Activated CD4-positive, alpha-beta T cell treated with anti-CD3 and anti-CD28 coated beads, Interleukin-2, Interleukin-6, amounts not matched to agents 100 ng/mL and 50 ng/mL, durations not matched to agents 16 hours and 8 hours (primary cell): ENCODE data around the gene STX5.
A peak's percentile ranks its signal among the peaks of the same experiment; 100 is the strongest.
"Not testable (repeated sequence)": the region's sequence is repeated elsewhere in the genome, so short reads cannot be mapped to it uniquely, and the experiment has no call there.

ENCODE experiments used
- DNase-seq: peaks from one replicate; pipeline ENCODE4 v3.0.0-alpha.2; 2020

STX5 gene

GRCh38 chr11:62778441-62778840 lies 53.4 kb downstream of the STX5 start:
- DNase-seq: no peak

GRCh38 chr11:62777389-62777788 lies 54.5 kb downstream of the STX5 start:
- DNase-seq: no peak

DNA sequence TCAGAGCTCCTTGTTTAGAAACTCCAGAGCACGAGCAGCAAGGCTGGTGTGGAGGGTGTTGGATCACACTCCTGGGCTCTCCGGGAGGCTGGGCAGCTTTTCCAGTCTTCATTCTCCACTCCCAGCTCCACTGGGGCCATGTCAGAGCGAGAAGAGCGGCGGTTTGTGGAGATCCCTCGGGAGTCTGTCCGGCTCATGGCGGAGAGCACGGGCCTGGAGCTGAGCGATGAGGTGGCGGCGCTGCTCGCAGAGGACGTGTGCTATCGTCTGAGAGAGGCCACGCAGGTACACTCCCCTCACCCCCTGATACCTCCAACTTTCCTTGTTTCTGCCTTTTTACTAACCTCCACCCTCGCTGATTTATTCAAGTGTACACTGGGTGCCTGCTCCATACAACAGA lies 56.2 kb downstream of the STX5 start:
- DNase-seq: no peak

DNA sequence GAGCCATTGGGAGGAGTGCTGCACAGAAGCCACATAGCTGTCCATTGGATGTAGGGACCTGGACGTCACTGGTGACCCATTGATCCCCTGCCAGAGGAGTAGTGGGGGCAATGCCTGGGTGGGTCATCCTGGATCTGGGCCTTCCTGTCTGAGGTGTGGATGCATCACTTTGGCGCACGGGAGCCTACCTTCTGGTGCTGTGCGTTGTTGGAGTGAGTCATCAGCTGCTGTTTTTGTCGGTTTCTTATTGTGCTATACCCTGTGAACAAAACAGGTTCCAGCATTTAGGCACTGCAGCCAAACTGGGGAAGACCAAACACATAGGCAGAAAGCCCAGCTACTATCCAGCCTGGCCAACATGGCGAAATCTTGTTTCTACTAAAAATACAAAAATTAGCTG lies 57.4 kb downstream of the STX5 start:
- no peak for DNase-seq

DNA sequence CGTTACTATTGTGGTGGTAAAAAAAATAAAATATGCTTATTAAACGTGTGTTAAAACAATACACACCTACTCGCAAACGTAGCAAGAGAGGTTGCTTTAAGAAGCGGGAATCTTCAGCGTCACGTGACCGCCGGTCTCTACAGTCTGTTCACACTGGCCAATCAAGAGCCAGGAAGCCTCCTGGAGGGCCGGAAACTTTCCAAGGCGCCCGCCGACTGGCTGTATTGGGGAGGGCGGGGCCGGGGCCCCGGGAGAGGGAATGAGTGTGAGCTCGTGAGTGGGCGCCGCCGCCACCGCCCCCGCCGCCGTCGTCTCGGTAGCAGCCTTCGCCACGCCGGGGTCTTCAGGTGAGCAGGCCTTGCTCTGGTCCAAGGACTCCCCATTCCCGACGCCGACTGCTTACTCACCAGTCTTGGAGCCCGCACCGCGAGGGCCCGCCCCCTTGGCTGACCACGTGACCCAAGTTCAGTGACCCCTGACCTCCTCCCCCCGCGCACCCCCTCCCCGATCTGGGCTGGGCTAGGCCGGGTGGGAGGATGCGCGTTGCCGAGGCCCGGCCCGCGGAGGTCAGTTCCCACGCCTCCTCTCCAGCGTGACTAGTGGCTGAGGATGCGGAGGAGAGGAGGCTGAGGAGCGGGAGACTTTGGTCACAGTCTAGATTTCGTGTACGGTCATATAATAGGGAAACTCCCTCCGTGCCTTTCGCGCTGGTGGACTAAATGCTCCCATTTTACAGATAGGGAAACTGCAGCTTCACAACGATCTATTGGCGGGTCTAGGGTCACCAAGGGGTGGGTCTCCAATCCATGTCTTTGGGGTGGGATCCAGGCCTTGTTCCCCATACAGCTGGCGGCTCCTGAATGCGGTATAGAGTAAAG lies 60.5 kb downstream of the STX5 start, which contains the start of gene TAF6L:
TAF6L (plus strand) TSS at position 253 of the 878 bp plus-strand sequence. CDS start 4,388 bp downstream, outside the sequence.
- peak; percentile 97 for DNase-seq

- DNase-seq: peak; percentile 37
Observed at GRCh38 chr11:62770778-62771143, 61.1 kb downstream of the STX5 start.

DNA sequence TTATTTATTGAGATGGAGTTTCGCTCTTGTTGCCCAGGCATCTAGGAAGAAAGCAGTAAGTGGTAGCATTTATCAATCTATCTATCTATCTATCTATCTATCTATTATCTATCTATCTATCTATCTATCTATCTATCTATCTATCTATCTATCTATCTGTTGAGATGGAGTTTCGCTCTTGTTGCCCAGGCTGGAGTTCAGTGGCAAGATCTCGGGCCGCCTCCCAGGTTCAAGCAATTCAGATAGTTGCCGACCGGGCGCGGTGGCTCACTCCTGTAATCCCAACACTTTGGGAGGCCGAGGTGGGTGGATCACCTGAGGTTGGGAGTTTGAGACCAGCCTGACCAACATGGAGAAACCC lies 71.0 kb downstream of the STX5 start:
- DNase-seq: not testable (repeated sequence)

- DNase-seq: no peak
Observed at GRCh38 chr11:62757846-62758788, 73.7 kb downstream of the STX5 start.
